NT2/D1 (cell line): ENCODE data around the gene KANK2.
A peak's percentile ranks its signal among the peaks of the same experiment; 100 is the strongest.
"Not testable (repeated sequence)": the region's sequence is repeated elsewhere in the genome, so short reads cannot be mapped to it uniquely, and the experiment has no call there.

ENCODE experiments used
- DNase-seq: peaks from one replicate; pipeline ENCODE4 v3.0.0-alpha.2; 2011; ENCODE audit warnings: low read depth, low spot score
- H3K27me3 ChIP-seq: 2 replicates; pipeline ENCODE4 v1.6.0; 2011; ENCODE audit warnings: mild to moderate bottlenecking; ENCODE audit not compliant: insufficient read length, insufficient read depth
- H3K36me3 ChIP-seq: 2 replicates; pipeline ENCODE4 v1.6.1; 2011; ENCODE audit warnings: mild to moderate bottlenecking, low read length, mixed read lengths; ENCODE audit not compliant: insufficient read depth, insufficient read length
- H3K4me1 ChIP-seq: 2 replicates; pipeline ENCODE4 v1.5.1; 2011; ENCODE audit not compliant: insufficient read depth, insufficient read length
- H3K4me3 ChIP-seq: 2 replicates; pipeline ENCODE4 v1.5.1; 2011; ENCODE audit warnings: low read depth; ENCODE audit not compliant: insufficient read length
- H3K9ac ChIP-seq: 2 replicates; pipeline ENCODE4 v1.6.0; 2011; ENCODE audit warnings: low read depth; ENCODE audit not compliant: insufficient read length
- H3K9me3 ChIP-seq: 2 replicates; pipeline ENCODE4 v1.5.1; 2011; ENCODE audit warnings: mild to moderate bottlenecking, low read length; ENCODE audit not compliant: insufficient read depth
- SUZ12 ChIP-seq: IDR thresholded peaks from 2 replicates; pipeline ENCODE4 v1.6.1; 2011; ENCODE audit not compliant: insufficient read length, insufficient read depth; ENCODE audit errors: extremely low read depth
- YY1 ChIP-seq: IDR thresholded peaks from 2 replicates; pipeline ENCODE4 v1.6.1; 2011; ENCODE audit not compliant: insufficient read length, insufficient read depth
- ZNF274 ChIP-seq: IDR thresholded peaks from 2 replicates; pipeline ENCODE4 v1.6.1; 2011; ENCODE audit warnings: mild to moderate bottlenecking, low read depth, low read length

Gene KANK2

GRCh38 chr19:11140896-11141295 is 56.4 kb downstream of the KANK2 start:
- Histone ChIP-seq H3K4me3 (no peak overlapping the region), H3K36me3 (peaks cover 10% of the 10 kb centered on the region), H3K4me1 (peaks cover 30% of the 10 kb centered on the region), H3K9ac (peak overlapping the region; percentile 57), H3K27me3 (no peaks in the 10 kb centered on the region), H3K9me3 (no peaks in the 10 kb centered on the region)
- no peak for DNase-seq
- TF ChIP-seq ZNF274: no peak
- no peak for TF ChIP-seq SUZ12
- no peak for TF ChIP-seq YY1

- not testable (repeated sequence) for H3K27me3 ChIP-seq, DNase-seq, H3K36me3 ChIP-seq, H3K9ac ChIP-seq, H3K9me3 ChIP-seq, H3K4me3 ChIP-seq
- peaks cover 30% of the 10 kb centered on the region for H3K4me1 ChIP-seq
Measured at GRCh38 chr19:11140023-11140538, 57.3 kb downstream of the KANK2 start.

- no peaks in the 10 kb centered on the region for H3K9me3 ChIP-seq
- H3K4me1 ChIP-seq: peaks cover 30% of the 10 kb centered on the region
- no peaks in the 10 kb centered on the region for H3K27me3 ChIP-seq
- H3K4me3 ChIP-seq: peak overlapping the region; percentile 15
- peak overlapping the region; percentile 85 for H3K9ac ChIP-seq
- DNase-seq: no peak
- no peak for TF ChIP-seq SUZ12
- TF ChIP-seq ZNF274: no peak
- no peak for TF ChIP-seq YY1
- H3K36me3 ChIP-seq: peaks cover under 1% of the 10 kb centered on the region
Measured at GRCh38 chr19:11138601-11139300, 58.6 kb downstream of the KANK2 start.

- Histone ChIP-seq H3K36me3 (peaks cover 11% of the 10 kb centered on the region), H3K9ac (peak overlapping the region; percentile 74), H3K9me3 (no peaks in the 10 kb centered on the region), H3K4me3 (peak overlapping the region; percentile 24), H3K27me3 (no peaks in the 10 kb centered on the region), H3K4me1 (peaks cover 23% of the 10 kb centered on the region)
- no peak for DNase-seq
- TF ChIP-seq YY1 (no peak), ZNF274 (no peak), SUZ12 (no peak)
Measured at GRCh38 chr19:11137542-11138384, 59.6 kb downstream of the KANK2 start.

- Histone ChIP-seq H3K27me3 (no peaks in the 10 kb centered on the region), H3K9me3 (no peaks in the 10 kb centered on the region), H3K36me3 (peaks cover 21% of the 10 kb centered on the region), H3K9ac (no peak overlapping the region), H3K4me3 (no peak overlapping the region), H3K4me1 (peaks cover 16% of the 10 kb centered on the region)
- no peak for DNase-seq
- TF ChIP-seq YY1 (no peak), ZNF274 (no peak), SUZ12 (no peak)
Measured at GRCh38 chr19:11136400-11137101, 60.8 kb downstream of the KANK2 start.

GRCh38 chr19:11131471-11131870 is 65.9 kb downstream of the KANK2 start:
- no peak overlapping the region for H3K9ac ChIP-seq
- peaks cover 69% of the 10 kb centered on the region for H3K36me3 ChIP-seq

More at GRCh38 chr19:11131471-11131870, 65.9 kb downstream of the KANK2 start:
- peaks cover 1% of the 10 kb centered on the region for H3K4me1 ChIP-seq
- no peak overlapping the region for H3K4me3 ChIP-seq
- TF ChIP-seq SUZ12 (no peak), YY1 (no peak), ZNF274 (no peak)
- H3K27me3 ChIP-seq: no peaks in the 10 kb centered on the region
- H3K9me3 ChIP-seq: no peaks in the 10 kb centered on the region
- no peak for DNase-seq
